Naive thymus-derived CD4-positive, alpha-beta T cell (primary cell): ENCODE results near the gene C1orf185. TPM values are rescaled to one million over a fixed set of nuclear protein-coding genes. Genes with fewer than 3 reads are reported as not detected.
"Not testable (repeated sequence)": the region's sequence is repeated elsewhere in the genome, so short reads cannot be mapped to it uniquely, and the experiment has no call there.

ENCODE experiments used
- ATAC-seq: fragments of 150-1000 bp; cut with Tn5 transposase; 2 replicates; pipeline ENCODE4 v1.10.0; 2021; ENCODE audit warnings: mild to moderate bottlenecking, moderate library complexity
- CTCF ChIA-PET: fragments of 350-600 bp; sonication (Branson Sonifier 250); formaldehyde crosslinking; loops from one replicate; lab custom pipeline; 2021; ENCODE audit warnings: antibody characterized with exemption; lab: Charles Lee
- POLR2A ChIA-PET: fragments of 350-600 bp; sonication (Branson Sonifier 250); formaldehyde crosslinking; loops from one replicate; lab custom pipeline; 2021; ENCODE audit warnings: antibody characterized with exemption, inconsistent platforms; lab: Charles Lee
- DNase-seq, 9 donors: peaks; one replicate each; pipeline versions ENCODE4 v3.0.0 to v3.0.0-alpha.2; 2020 to 2022; ENCODE audit warnings: mixed read lengths in 1 of 9
- H3K27ac ChIP-seq: one replicate; pipeline ENCODE4 v1.7.0; 2013; ENCODE audit warnings: mild to moderate bottlenecking, low read depth, low read length, moderate library complexity
- H3K27me3 ChIP-seq, 2 donors: one replicate each; pipeline ENCODE4 v1.7.0; 2013; ENCODE audit warnings: low read length in 2 of 2, mild to moderate bottlenecking in 2 of 2, moderate library complexity in 2 of 2; ENCODE audit not compliant: control insufficient read depth in 2 of 2, insufficient read depth in 2 of 2
- H3K36me3 ChIP-seq, 3 experiments: 1 replicate in 2 of 3; 2 replicates in 1 of 3; pipeline ENCODE4 v1.7.0; 2013; ENCODE audit warnings: low read length in 3 of 3, mild to moderate bottlenecking in 3 of 3, moderate library complexity in 1 of 3; ENCODE audit not compliant: insufficient read depth in 3 of 3, control insufficient read depth in 2 of 3
- H3K4me1 ChIP-seq, 2 donors: one replicate each; pipeline ENCODE4 v1.7.0; 2013; ENCODE audit warnings: low read length in 2 of 2, mild to moderate bottlenecking in 2 of 2, moderate library complexity in 1 of 2; ENCODE audit not compliant: control insufficient read depth in 2 of 2, insufficient read depth in 2 of 2
- H3K4me3 ChIP-seq: 2 replicates; pipeline ENCODE4 v1.7.0; 2013; ENCODE audit warnings: mild to moderate bottlenecking, low read length
- H3K9me3 ChIP-seq, 3 experiments: 1 replicate in 2 of 3; 2 replicates in 1 of 3; pipeline ENCODE4 v1.7.0; 2013; ENCODE audit warnings: low read length in 3 of 3; ENCODE audit not compliant: control insufficient read depth in 2 of 3
- H3K27ac Mint-ChIP-seq, 9 donors: one replicate each; pipeline ENCODE4 v1.8.0; 2020 to 2022; ENCODE audit warnings: mixed read lengths in 9 of 9, mild to moderate bottlenecking in 8 of 9, moderate library complexity in 5 of 9, inconsistent platforms in 2 of 9
- H3K27me3 Mint-ChIP-seq, 5 donors: one replicate each; pipeline ENCODE4 v1.8.0; 2021 to 2022; ENCODE audit warnings: mixed read lengths in 5 of 5, mild to moderate bottlenecking in 1 of 5
- H3K36me3 Mint-ChIP-seq, 5 donors: one replicate each; pipeline ENCODE4 v1.8.0; 2020 to 2022; ENCODE audit warnings: mixed read lengths in 5 of 5, mild to moderate bottlenecking in 3 of 5, inconsistent platforms in 1 of 5
- H3K4me1 Mint-ChIP-seq, 7 donors: one replicate each; pipeline ENCODE4 v1.8.0; 2020 to 2022; ENCODE audit warnings: mixed read lengths in 7 of 7, mild to moderate bottlenecking in 3 of 7, inconsistent platforms in 1 of 7
- H3K4me3 Mint-ChIP-seq, 10 donors: one replicate each; pipeline ENCODE4 v1.8.0; 2020 to 2022; ENCODE audit warnings: mild to moderate bottlenecking in 10 of 10, mixed read lengths in 10 of 10, moderate library complexity in 6 of 10, inconsistent platforms in 2 of 10
- H3K9me3 Mint-ChIP-seq, 11 donors: one replicate each; pipeline ENCODE4 v1.8.0; 2020 to 2022; ENCODE audit warnings: mixed read lengths in 11 of 11, mild to moderate bottlenecking in 4 of 11, inconsistent platforms in 1 of 11, moderate library complexity in 1 of 11
- intact Hi-C, 2 donors: fragments of 100-400 bp; cut with micrococcal nuclease; formaldehyde crosslinking; loops; one replicate each; pipeline ENCODE4 v1.15.1; 2023
- polyA plus RNA-seq, 2 donors: library from polyadenylated mRNA; unstranded; fragments of 300-500 nt; fragmentation: Illumina TruSeq; gene quantifications; one replicate each; pipeline ENCODE4 v1.2.3, GENCODE V29; 2021
- total RNA-seq, 6 experiments: library from RNA in 5 of 6; stranded (reverse) in 5 of 6; gene quantifications; 1 replicate in 5 of 6; 2 replicates in 1 of 6; pipeline ENCODE4 v1.2.3 and lab custom pipeline; 2021 to 2026

C1orf185 gene
- total and polyA plus RNA-seq, 7 experiments from 2014 or later = not detected

DNA sequence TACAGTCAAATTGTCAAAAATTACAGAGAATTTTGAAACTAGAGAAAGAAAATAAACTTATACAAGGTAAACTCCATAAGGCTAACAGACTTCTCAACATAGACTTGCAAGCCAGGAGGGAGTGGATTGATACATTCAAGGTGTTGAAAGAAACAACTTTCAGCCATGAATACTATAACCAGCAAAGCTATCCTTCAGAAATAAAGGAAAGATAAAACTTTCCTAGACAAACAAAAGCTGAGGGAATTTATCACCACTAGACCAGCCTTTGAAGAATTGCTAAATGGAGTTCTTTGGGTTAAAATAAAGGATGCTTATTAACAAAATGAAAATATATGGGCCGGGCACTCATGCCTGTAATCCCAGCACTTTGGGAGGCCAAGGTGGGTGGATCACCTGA is 52.7 kb downstream of the C1orf185 start:
- no peak overlapping the region for H3K4me3 ChIP-seq
- POLR2A ChIA-PET = no interaction called here
- Mint-ChIP-seq H3K27me3 (peaks cover 0 to 15% (median 6%) of the 10 kb centered on the region in 5 donors), H3K4me3 (no peak overlapping the region), H3K36me3 (peaks cover 0 to 11% (median 5%) of the 10 kb centered on the region in 5 donors), H3K27ac (no peak overlapping the region), H3K9me3 (peaks cover 0 to 26% (median 17%) of the 10 kb centered on the region in 11 donors), H3K4me1 (peaks cover 0 to 16% (median 4%) of the 10 kb centered on the region in 7 donors)
- no peak for ATAC-seq
- intact Hi-C loops = no loop called here
- no peak overlapping the region for H3K27ac ChIP-seq
- H3K9me3 ChIP-seq = peaks cover 0 to 10% (median 6%) of the 10 kb centered on the region in 3 experiments
- CTCF ChIA-PET = no interaction called here
- H3K27me3 ChIP-seq = no peaks in the 10 kb centered on the region
- DNase-seq = no peak
- no peaks in the 10 kb centered on the region for H3K4me1 ChIP-seq
- H3K36me3 ChIP-seq = no peaks in the 10 kb centered on the region

DNA sequence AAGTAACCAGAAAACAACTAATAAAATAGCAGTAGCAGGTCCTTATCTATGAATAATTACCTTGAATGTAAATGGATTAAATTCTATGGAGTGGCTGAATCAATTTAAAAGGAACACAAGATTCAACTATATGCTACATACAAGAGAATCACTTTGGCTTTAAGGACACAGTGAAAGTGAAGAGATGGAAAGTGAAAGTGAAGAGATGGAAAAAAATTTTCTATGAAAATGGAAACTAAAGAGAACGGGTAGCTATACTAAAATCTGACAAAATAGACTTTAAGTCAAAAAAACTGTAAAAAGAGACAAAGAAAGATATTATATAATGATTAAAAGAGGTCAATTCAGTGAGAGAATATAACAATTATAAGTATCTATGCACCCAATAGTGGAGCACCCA is 54.7 kb downstream of the C1orf185 start:
- Histone ChIP-seq H3K27me3 (no peaks in the 10 kb centered on the region), H3K36me3 (no peaks in the 10 kb centered on the region), H3K9me3 (peaks cover 0 to 10% (median 6%) of the 10 kb centered on the region in 3 experiments), H3K27ac (no peak overlapping the region), H3K4me1 (no peaks in the 10 kb centered on the region), H3K4me3 (no peak overlapping the region)
- H3K9me3 Mint-ChIP-seq = peaks cover 0 to 26% (median 17%) of the 10 kb centered on the region in 11 donors
- POLR2A ChIA-PET = no interaction called here
- ATAC-seq (no peak), DNase-seq (no peak)
- H3K4me3 Mint-ChIP-seq = peak overlapping the region in 5 of 10 donors; percentile 5 to 46 (median 18)
- CTCF ChIA-PET = no interaction called here
- H3K27me3 Mint-ChIP-seq = peaks cover 0 to 18% (median 9%) of the 10 kb centered on the region in 5 donors
- intact Hi-C loops = no loop called here
- peaks cover 0 to 11% (median 5%) of the 10 kb centered on the region in 5 donors for H3K36me3 Mint-ChIP-seq
- no peak overlapping the region for H3K27ac Mint-ChIP-seq
- peaks cover 0 to 16% (median 4%) of the 10 kb centered on the region in 7 donors for H3K4me1 Mint-ChIP-seq

DNA sequence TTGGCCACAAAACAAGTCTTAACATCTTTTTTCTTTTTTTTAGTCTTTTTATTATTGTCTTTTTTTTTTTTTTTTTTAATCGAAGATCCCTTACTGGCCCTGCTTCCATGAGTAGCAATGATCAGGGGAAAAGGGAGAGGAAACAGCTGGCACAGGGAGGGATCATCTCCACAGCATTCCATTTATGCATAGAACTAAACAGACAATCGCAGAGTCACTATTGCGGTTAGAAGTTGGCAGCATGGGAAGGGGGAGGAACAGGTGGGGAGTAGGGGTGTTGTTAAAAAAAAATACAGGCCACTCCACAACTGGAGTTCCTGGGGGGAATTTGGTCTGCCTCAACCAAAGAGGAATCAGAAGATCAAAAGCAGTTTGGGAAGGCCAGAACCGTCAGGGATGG is 55.4 kb downstream of the C1orf185 start:
- H3K36me3 Mint-ChIP-seq = peaks cover 0 to 11% (median 5%) of the 10 kb centered on the region in 5 donors
- H3K9me3 Mint-ChIP-seq = peaks cover 0 to 26% (median 17%) of the 10 kb centered on the region in 11 donors
- peaks cover 0 to 18% (median 9%) of the 10 kb centered on the region in 5 donors for H3K27me3 Mint-ChIP-seq
- no peak overlapping the region for H3K27ac Mint-ChIP-seq
- intact Hi-C loops = no loop called here
- Histone ChIP-seq H3K9me3 (peaks cover 0 to 10% (median 6%) of the 10 kb centered on the region in 3 experiments), H3K36me3 (no peaks in the 10 kb centered on the region), H3K4me3 (no peak overlapping the region), H3K27ac (no peak overlapping the region), H3K4me1 (no peaks in the 10 kb centered on the region), H3K27me3 (no peaks in the 10 kb centered on the region)
- no peak for ATAC-seq
- ChIA-PET CTCF (no interaction called here), POLR2A (no interaction called here)
- DNase-seq = no peak
- no peak overlapping the region for H3K4me3 Mint-ChIP-seq
- peaks cover 0 to 16% (median 4%) of the 10 kb centered on the region in 7 donors for H3K4me1 Mint-ChIP-seq

- H3K27me3 ChIP-seq = no peaks in the 10 kb centered on the region
- peaks cover 0 to 26% (median 17%) of the 10 kb centered on the region in 11 donors for H3K9me3 Mint-ChIP-seq
- H3K36me3 ChIP-seq = no peaks in the 10 kb centered on the region
- H3K4me1 ChIP-seq = no peaks in the 10 kb centered on the region
- peaks cover 0 to 21% (median 9%) of the 10 kb centered on the region in 5 donors for H3K27me3 Mint-ChIP-seq
- peaks cover 0 to 10% (median 6%) of the 10 kb centered on the region in 3 experiments for H3K9me3 ChIP-seq
- peaks cover 0 to 16% (median 4%) of the 10 kb centered on the region in 7 donors for H3K4me1 Mint-ChIP-seq
- ATAC-seq (no peak), DNase-seq (no peak)
- no peak overlapping the region for H3K27ac ChIP-seq
- ChIA-PET CTCF (no interaction called here), POLR2A (no interaction called here)
- no peak overlapping the region for H3K4me3 Mint-ChIP-seq
- H3K36me3 Mint-ChIP-seq = peaks cover 0 to 11% (median 5%) of the 10 kb centered on the region in 5 donors
- no peak overlapping the region for H3K27ac Mint-ChIP-seq
- no peak overlapping the region for H3K4me3 ChIP-seq
- intact Hi-C loops = no loop called here
Measured at GRCh38 chr1:51158263-51158662, 56.2 kb downstream of the C1orf185 start.

- ATAC-seq, DNase-seq, POLR2A ChIA-PET, H3K36me3 ChIP-seq, H3K9me3 Mint-ChIP-seq, H3K4me1 ChIP-seq, H3K4me1 Mint-ChIP-seq, CTCF ChIA-PET, H3K27ac Mint-ChIP-seq, H3K36me3 Mint-ChIP-seq, H3K4me3 ChIP-seq, intact Hi-C loops, H3K27me3 ChIP-seq, H3K9me3 ChIP-seq, H3K4me3 Mint-ChIP-seq, H3K27ac ChIP-seq: not testable (repeated sequence)
- peaks cover 0 to 19% (median 6%) of the 10 kb centered on the region in 5 donors for H3K27me3 Mint-ChIP-seq
Measured at GRCh38 chr1:51162560-51162959, 60.5 kb downstream of the C1orf185 start.

DNA sequence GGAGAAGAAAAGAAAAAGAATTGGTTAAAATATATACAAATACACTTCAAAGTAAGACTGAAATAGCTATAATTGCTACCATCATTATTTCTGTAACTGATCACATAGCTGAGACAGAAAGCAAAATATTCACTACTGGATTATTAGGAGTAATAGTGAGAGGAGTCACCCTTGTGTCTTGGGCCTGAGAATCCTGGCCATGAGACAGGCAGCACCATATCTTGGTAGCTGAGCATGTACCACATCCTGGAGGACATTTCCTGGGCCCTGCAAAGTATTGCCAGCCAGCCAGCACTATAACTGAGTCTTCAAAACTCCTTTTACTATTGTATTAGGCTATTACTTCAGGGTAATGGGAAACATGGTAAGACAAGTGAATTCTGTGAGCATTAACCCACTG is 63.5 kb downstream of the C1orf185 start:
- Histone ChIP-seq H3K9me3 (no peaks in the 10 kb centered on the region), H3K27ac (no peak overlapping the region), H3K4me1 (no peaks in the 10 kb centered on the region), H3K36me3 (no peaks in the 10 kb centered on the region), H3K4me3 (no peak overlapping the region), H3K27me3 (no peaks in the 10 kb centered on the region)
- no peak for DNase-seq
- intact Hi-C loops = no loop called here
- ChIA-PET CTCF (no interaction called here), POLR2A (no interaction called here)
- Mint-ChIP-seq H3K27ac (no peak overlapping the region), H3K36me3 (no peaks in the 10 kb centered on the region), H3K4me3 (no peak overlapping the region), H3K27me3 (peaks cover 0 to 9% (median 0%) of the 10 kb centered on the region in 5 donors), H3K4me1 (peaks cover 0 to 7% (median 3%) of the 10 kb centered on the region in 7 donors), H3K9me3 (no peaks in the 10 kb centered on the region)
- no peak for ATAC-seq

DNA sequence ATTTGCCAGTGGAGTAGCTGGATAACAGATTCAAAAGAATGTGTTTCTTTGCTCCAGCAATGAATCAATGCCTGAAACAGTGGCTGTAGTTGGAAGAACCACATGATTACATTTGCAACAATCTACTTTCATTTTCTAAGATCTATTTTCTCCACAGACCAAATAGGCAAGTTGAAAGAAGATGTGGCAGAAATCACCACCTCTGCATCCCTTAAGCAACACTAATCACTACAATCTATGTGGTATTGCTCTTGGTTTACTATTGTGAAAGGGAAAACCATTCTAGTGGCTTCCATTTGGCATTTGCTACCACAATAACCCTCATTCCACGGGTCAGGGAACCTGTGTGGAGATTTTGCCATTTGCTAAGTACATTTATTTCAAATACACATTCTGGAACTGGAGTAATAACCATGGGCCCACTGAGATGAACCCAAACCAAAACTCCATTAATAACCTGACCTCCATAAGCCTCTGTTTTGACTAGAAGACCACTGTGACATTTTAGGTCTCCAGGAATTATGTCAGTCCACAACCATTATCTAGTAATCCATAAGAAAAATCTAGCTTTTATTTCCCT is 66.3 kb downstream of the C1orf185 start:
- intact Hi-C loops = no loop called here
- POLR2A ChIA-PET = no interaction called here
- CTCF ChIA-PET = interaction anchor here (0.6 to 1.1 kb wide), 2 partner anchors 24 to 43 kb away, joined by 4 to 5 read pairs; no protein-coding TSS in a partner anchor

More for the DNA sequence above, 66.3 kb downstream of the C1orf185 start:
- Mint-ChIP-seq H3K27ac (no peak overlapping the region), H3K9me3 (peaks cover 0 to 1% (median 0%) of the 10 kb centered on the region in 11 donors), H3K4me1 (peaks cover 0 to 12% (median 8%) of the 10 kb centered on the region in 7 donors), H3K27me3 (peaks cover 0 to 12% (median 0%) of the 10 kb centered on the region in 5 donors), H3K4me3 (no peak overlapping the region), H3K36me3 (no peaks in the 10 kb centered on the region)
- Histone ChIP-seq H3K27ac (no peak overlapping the region), H3K36me3 (no peaks in the 10 kb centered on the region), H3K9me3 (no peaks in the 10 kb centered on the region), H3K4me3 (no peak overlapping the region), H3K27me3 (no peaks in the 10 kb centered on the region), H3K4me1 (no peaks in the 10 kb centered on the region)
- DNase-seq (no peak), ATAC-seq (no peak)
